Measurements from ENCODE around the gene SLC31A1. TPM values are rescaled to one million over a fixed set of nuclear protein-coding genes. Genes with fewer than 3 reads are reported as not detected.

Gene SLC31A1
- total and polyA plus RNA-seq, 2 of the 13 experiments (the other 11 are each of a cell fraction or from before 2014, with no cell fraction given), result 62.9 to 70.0 TPM

DNA sequence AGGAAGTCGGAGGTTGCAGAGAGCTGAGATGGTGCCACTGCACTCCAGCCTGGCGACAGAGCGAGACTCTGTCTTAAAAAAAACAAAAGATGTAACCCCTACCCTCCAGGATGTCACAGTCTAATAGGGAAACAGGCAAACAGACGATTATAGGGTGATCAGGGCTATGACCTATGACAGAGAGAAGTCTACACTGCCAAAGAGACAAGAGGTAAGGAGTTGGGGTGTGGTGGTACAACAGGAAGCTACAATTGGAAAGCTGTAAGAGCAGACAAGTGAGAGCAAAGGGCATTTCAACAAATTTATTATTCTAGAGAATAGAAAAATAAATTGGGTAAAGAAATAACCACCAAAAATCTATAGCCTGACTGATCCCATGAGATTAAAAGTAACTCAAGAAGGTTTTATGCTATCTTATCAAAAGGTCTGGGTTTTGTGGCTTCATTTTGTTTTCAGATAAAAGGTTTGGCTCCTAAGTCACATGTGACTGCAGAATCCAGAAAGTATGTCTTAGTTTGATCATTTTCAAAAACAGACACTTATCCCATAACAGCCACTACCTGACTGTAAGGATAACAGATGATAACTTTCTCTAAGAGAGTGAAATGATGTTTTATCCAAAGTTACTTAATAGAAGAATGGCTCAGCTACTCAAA is 46.7 kb downstream of the SLC31A1 start:
- ChIA-PET POLR2A (no interaction called here), CTCF (ENCODE audit: low intra/inter-chr PET ratio, low total read pairs) (no interaction called here)
- no peak for TF ChIP-seq NFYB (CRISPR knock-in tag; IDR thresholded peaks at IDR 0.05)
- no peak for TF ChIP-seq REPIN1 (CRISPR knock-in tag; IDR thresholded peaks at IDR 0.05; ENCODE audit: borderline replicate concordance, low read depth)
- no peak for TF ChIP-seq ZNF350 (CRISPR knock-in tag; IDR thresholded peaks at IDR 0.05; ENCODE audit: borderline replicate concordance, low read depth)
- TF ChIP-seq, protein P1, sequence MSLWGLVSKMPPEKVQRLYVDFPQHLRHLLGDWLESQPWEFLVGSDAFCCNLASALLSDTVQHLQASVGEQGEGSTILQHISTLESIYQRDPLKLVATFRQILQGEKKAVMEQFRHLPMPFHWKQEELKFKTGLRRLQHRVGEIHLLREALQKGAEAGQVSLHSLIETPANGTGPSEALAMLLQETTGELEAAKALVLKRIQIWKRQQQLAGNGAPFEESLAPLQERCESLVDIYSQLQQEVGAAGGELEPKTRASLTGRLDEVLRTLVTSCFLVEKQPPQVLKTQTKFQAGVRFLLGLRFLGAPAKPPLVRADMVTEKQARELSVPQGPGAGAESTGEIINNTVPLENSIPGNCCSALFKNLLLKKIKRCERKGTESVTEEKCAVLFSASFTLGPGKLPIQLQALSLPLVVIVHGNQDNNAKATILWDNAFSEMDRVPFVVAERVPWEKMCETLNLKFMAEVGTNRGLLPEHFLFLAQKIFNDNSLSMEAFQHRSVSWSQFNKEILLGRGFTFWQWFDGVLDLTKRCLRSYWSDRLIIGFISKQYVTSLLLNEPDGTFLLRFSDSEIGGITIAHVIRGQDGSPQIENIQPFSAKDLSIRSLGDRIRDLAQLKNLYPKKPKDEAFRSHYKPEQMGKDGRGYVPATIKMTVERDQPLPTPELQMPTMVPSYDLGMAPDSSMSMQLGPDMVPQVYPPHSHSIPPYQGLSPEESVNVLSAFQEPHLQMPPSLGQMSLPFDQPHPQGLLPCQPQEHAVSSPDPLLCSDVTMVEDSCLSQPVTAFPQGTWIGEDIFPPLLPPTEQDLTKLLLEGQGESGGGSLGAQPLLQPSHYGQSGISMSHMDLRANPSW (CRISPR knock-in tag; IDR thresholded peaks at IDR 0.05; ENCODE audit: borderline replicate concordance), result no peak
- no peak for TF ChIP-seq MYNN (CRISPR knock-in tag; IDR thresholded peaks at IDR 0.05; ENCODE audit: low read depth)
- no peak for TF ChIP-seq NONO (IDR thresholded peaks at IDR 0.05)
- no peak for TF ChIP-seq NONO (CRISPR knock-in tag; conservative IDR thresholded peaks at IDR 0.05)
- TF ChIP-seq MTF1 (CRISPR knock-in tag; IDR thresholded peaks at IDR 0.05), result no peak
- TF ChIP-seq, protein P2, sequence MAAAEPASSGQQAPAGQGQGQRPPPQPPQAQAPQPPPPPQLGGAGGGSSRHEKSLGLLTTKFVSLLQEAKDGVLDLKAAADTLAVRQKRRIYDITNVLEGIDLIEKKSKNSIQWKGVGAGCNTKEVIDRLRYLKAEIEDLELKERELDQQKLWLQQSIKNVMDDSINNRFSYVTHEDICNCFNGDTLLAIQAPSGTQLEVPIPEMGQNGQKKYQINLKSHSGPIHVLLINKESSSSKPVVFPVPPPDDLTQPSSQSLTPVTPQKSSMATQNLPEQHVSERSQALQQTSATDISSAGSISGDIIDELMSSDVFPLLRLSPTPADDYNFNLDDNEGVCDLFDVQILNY (CRISPR knock-in tag; conservative IDR thresholded peaks at IDR 0.05), result no peak
- TF ChIP-seq PITX1 (CRISPR knock-in tag; IDR thresholded peaks at IDR 0.05), result no peak
- TF ChIP-seq FOXA3 (CRISPR knock-in tag; IDR thresholded peaks at IDR 0.05), result no peak
- no peak for TF ChIP-seq STAT5B (CRISPR knock-in tag; IDR thresholded peaks at IDR 0.05)
- TF ChIP-seq ZNF790 (CRISPR knock-in tag; IDR thresholded peaks at IDR 0.05; ENCODE audit: borderline replicate concordance), result no peak
- TF ChIP-seq, protein P3, sequence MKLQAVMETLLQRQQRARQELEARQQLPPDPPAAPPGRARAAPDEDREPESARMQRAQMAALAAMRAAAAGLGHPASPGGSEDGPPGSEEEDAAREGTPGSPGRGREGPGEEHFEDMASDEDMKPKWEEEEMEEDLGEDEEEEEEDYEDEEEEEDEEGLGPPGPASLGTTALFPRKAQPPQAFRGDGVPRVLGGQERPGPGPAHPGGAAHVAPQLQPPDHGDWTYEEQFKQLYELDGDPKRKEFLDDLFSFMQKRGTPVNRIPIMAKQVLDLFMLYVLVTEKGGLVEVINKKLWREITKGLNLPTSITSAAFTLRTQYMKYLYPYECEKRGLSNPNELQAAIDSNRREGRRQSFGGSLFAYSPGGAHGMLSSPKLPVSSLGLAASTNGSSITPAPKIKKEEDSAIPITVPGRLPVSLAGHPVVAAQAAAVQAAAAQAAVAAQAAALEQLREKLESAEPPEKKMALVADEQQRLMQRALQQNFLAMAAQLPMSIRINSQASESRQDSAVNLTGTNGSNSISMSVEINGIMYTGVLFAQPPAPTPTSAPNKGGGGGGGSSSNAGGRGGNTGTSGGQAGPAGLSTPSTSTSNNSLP (IDR thresholded peaks at IDR 0.05; ENCODE audit: low read depth, low read length), result no peak
- no peak for TF ChIP-seq MXI1 (IDR thresholded peaks at IDR 0.05; ENCODE audit: borderline replicate concordance, low read depth, low read length)
- TF ChIP-seq ZSCAN21 (CRISPR knock-in tag; IDR thresholded peaks at IDR 0.05; ENCODE audit: borderline replicate concordance), result no peak
- Histone ChIP-seq H3K36me3 (replicated peaks in 1 of 2; ENCODE audit: control insufficient read depth in 1 of 2, insufficient read depth in 2 of 2, low read length in 2 of 2) (peaks cover 14 to 47% of the 10 kb centered on the region in 2 experiments), H4K20me1 (ENCODE audit: insufficient read depth, low read length) (no peaks in the 10 kb centered on the region), H3K27ac (ENCODE audit: extremely low read length, insufficient read depth, low read length) (no peak overlapping the region), H2AFZ (ENCODE audit: low read length) (no peak overlapping the region), H3K79me2 (ENCODE audit: insufficient read depth, low read length) (no peaks in the 10 kb centered on the region), H3K27me3 (ENCODE audit: control insufficient read depth in 1 of 2, insufficient read depth in 2 of 2, low read length in 2 of 2) (no peaks in the 10 kb centered on the region), H3K4me2 (ENCODE audit: low read depth, low read length) (no peak overlapping the region), H3K4me3 (replicated peaks in 1 of 3; ENCODE audit: insufficient read depth in 1 of 3, low read depth in 2 of 3, low read length in 3 of 3) (no peak overlapping the region), H3K9ac (ENCODE audit: insufficient read depth, low read depth, low read length) (no peak overlapping the region), H3K9me3 (ENCODE audit: low read length) (no peaks in the 10 kb centered on the region), H3K4me1 (ENCODE audit: insufficient read depth, low read length) (0 out of 2 replicates have a peak, but pooled peaks cover under 1% of the 10 kb centered on the region)
- intact Hi-C loops (cut with micrococcal nuclease; ENCODE audit: unreplicated experiment), result no loop called here
- in situ Hi-C loops (cut with HindIII; ENCODE audit: extremely low pct_ligation_motif_present, low pct_unique_long_range_greater_than_20kb), result no loop called here
- no peak; the same call in 2 of the 3 replicates for ATAC-seq
- no peak for FAIRE-seq
- BruUV-seq (replicated peaks), result no TSS peak
- no peak for DNase-seq (ENCODE audit: low spot score)
- 92% methylated on average over 4 of the region's 4 CpGs for WGBS (ENCODE audit: low lambda C conversion rate)

Measured in HepG2 (cell line).